Activated naive CD4-positive, alpha-beta T cell treated with anti-CD3 and anti-CD28 coated beads for 36 hours (primary cell): Measurements from ENCODE around the gene PPP2R3C. TPM values are rescaled to one million over a fixed set of nuclear protein-coding genes. Genes with fewer than 3 reads are reported as not detected.
"Not testable (repeated sequence)": the region's sequence is repeated elsewhere in the genome, so short reads cannot be mapped to it uniquely, and the experiment has no call there.

ENCODE experiments used
- CTCF ChIA-PET: fragments of 350-600 bp; sonication (Branson Sonifier 250); formaldehyde crosslinking; loops from one replicate; lab custom pipeline; 2021; ENCODE audit warnings: antibody characterized with exemption; lab: Charles Lee
- DNase-seq: peaks from one replicate; pipeline ENCODE4 v3.0.0-alpha.2; 2020
- H3K27ac Mint-ChIP-seq: one replicate; pipeline ENCODE4 v1.8.0; 2021; ENCODE audit warnings: mild to moderate bottlenecking, mixed read lengths
- H3K27me3 Mint-ChIP-seq: one replicate; pipeline ENCODE4 v1.8.0; 2021; ENCODE audit warnings: low read depth, mixed read lengths
- H3K36me3 Mint-ChIP-seq: one replicate; pipeline ENCODE4 v1.8.0; 2021; ENCODE audit warnings: low read depth, mixed read lengths
- H3K4me1 Mint-ChIP-seq: one replicate; pipeline ENCODE4 v1.8.0; 2021; ENCODE audit warnings: low read depth, mixed read lengths
- H3K4me3 Mint-ChIP-seq: one replicate; pipeline ENCODE4 v1.8.0; 2021; ENCODE audit warnings: mild to moderate bottlenecking, moderate library complexity, mixed read lengths
- H3K9me3 Mint-ChIP-seq: one replicate; pipeline ENCODE4 v1.8.0; 2021; ENCODE audit warnings: mixed read lengths
- intact Hi-C: fragments of 100-400 bp; cut with micrococcal nuclease; formaldehyde crosslinking; loops from one replicate; pipeline ENCODE4 v1.15.1; 2023
- total RNA-seq, 2 experiments: library from RNA; stranded (reverse); gene quantifications; one replicate each; pipeline ENCODE4 v1.2.3, GENCODE V29; 2021

The PPP2R3C gene
- total RNA-seq, 2 experiments from 2014 or later = 44.5 to 47.5 TPM

DNA sequence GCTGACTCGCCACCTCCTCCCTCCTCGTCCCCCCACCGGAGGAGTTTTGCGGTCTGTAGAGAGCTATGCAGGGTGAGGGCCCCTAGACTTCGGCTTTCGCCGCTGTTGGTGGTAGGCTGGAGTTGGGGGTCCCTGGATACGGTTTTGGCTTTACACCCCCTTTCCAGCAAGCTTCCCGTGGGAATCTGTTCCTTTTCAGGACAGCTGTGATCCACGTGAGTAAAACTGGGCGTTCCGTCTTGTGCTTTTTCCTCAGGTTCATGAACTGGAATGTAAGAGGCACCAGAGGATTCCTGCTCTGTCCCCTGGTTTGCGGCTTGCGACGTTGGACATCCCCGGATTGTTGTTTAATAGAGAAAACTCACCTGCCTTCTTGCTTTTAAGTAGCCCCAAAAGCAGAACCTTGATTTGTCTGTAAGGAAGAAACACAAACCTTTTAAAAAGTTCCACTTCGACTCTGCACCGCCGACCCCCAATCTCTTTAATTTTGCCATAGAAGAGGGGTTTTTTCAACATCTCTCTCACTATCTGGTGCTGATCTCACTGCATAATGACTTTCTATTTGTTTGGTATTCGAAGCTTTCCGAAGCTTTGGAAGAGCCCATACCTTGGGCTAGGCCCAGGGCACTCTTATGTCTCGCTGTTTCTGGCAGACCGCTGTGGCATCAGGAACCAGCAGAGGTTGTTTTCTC, 1.1 kb upstream of the PPP2R3C start:
- CTCF ChIA-PET = interaction anchor here (0.6 to 1.7 kb wide), 8 partner anchors 8 to 293 kb away, joined by 3 to 6 read pairs (median 4); partner anchors contain the start of gene FAM177A1
- peak; percentile 21 for DNase-seq
- peaks cover 63% of the 10 kb centered on the region for H3K4me1 Mint-ChIP-seq

DNA sequence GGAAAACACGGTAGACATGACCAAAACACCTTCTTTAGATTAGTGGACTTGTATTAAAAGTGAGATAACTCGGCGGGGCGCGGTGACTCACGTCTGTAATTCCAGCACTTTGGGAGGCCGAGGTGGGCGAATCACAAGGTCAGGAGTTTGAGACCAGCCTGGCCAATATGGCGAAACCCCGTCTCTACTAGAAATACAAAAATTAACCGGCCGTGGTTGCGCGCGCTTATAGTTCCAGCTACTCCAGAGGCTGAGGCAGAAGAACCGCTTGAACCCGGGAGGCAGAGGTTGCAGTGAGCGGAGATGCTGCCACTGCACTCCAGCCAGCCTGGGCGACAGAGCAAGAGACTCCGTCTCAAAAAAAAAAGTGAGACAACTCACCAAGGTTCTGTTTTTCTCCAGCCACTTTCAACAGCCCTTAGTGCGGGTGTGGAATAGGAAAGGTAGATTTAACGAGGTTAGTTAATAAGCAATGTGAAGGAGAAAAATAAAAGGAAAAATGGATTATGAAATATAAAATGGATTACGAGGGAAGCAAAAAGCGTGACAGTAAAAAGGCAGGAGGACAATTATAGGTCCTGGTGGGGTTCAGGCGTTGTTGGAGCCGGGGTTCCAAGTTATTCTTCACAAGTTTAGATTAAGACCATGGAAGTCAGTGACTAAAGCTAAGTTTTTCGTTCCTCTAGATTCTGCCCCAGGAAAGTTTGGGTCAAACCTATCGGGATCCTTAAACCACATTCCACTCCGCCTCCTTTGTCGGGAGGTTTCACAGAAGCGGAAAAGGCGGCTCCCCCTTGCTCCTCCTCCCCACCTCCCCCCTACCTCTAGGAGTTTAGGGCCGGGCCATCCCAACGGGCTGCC, 534 bp downstream of the PPP2R3C start:
- CTCF ChIA-PET = interaction anchor here (0.6 to 1.2 kb wide), 2 partner anchors 31 to 295 kb away, joined by 4 to 6 read pairs; no protein-coding TSS in a partner anchor
- DNase-seq = peak; percentile 18
- Mint-ChIP-seq H3K27ac (peak overlapping the region; percentile 99), H3K9me3 (no peaks in the 10 kb centered on the region), H3K27me3 (no peaks in the 10 kb centered on the region), H3K4me1 (peaks cover 63% of the 10 kb centered on the region), H3K36me3 (peaks cover 21% of the 10 kb centered on the region), H3K4me3 (peak overlapping the region; percentile 95)
- intact Hi-C loops = loop anchor here (5.0 kb wide), 2 partner anchors 584 to 1196 kb away; partner anchors contain the start of gene EAPP

More for the DNA sequence above, 1.1 kb upstream of the PPP2R3C start:
- H3K27me3 Mint-ChIP-seq = no peaks in the 10 kb centered on the region
- intact Hi-C loops = loop anchor here (1.0 to 5.0 kb wide), 19 partner anchors 38 to 1194 kb away; partner anchors contain the start of genes BRMS1L, EAPP, FAM177A1 and NFKBIA
- no peaks in the 10 kb centered on the region for H3K9me3 Mint-ChIP-seq
- H3K27ac Mint-ChIP-seq = peak overlapping the region; percentile 99
- H3K4me3 Mint-ChIP-seq = peak overlapping the region; percentile 95
- peaks cover 19% of the 10 kb centered on the region for H3K36me3 Mint-ChIP-seq

DNA sequence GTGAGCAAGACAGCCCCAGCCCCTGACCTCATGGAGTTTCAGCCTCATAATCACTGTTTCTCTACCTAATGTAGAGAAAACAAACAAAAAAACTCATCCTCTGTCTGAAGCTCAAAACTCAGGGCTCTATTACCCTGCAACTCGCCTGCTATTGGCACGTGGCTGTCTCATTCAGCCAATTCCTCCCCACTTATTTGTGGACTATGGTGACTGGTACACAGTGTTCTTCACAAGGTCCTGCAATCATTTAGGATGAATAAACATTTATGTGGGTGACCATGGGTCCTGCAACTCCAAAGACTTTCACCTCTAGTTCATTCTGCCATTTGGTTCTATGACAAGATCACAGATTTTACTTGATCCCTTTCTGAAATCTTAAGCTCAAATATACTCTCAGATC, 4.7 kb downstream of the PPP2R3C start:
- Mint-ChIP-seq H3K36me3 (peaks cover 39% of the 10 kb centered on the region), H3K27ac (peak overlapping the region; percentile 5), H3K9me3 (no peaks in the 10 kb centered on the region), H3K4me3 (no peak overlapping the region), H3K27me3 (no peaks in the 10 kb centered on the region), H3K4me1 (peaks cover 38% of the 10 kb centered on the region)
- no peak for DNase-seq
- intact Hi-C loops = no loop called here
- CTCF ChIA-PET = no interaction called here

DNA sequence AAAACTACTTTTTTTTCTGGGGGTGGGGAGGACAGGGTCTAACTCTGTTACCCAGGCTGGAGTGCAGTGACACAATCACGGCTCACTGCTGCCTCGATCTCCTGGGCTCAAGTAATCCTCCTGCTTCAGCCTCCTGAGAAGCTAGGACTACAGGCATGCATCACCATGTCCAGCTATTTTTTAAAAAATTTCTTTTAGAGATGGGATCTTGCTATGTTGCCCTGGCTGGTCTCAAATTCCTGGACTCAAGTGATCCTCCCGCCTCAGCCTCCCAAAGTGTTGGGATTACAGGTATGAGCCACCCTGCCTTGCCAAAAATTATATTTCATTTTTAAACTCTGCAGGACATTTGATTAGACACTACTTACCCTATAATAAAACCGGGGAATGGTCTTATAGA, 5.5 kb downstream of the PPP2R3C start:
- Mint-ChIP-seq H3K27me3 (no peaks in the 10 kb centered on the region), H3K4me1 (peaks cover 40% of the 10 kb centered on the region), H3K4me3 (no peak overlapping the region), H3K27ac (no peak overlapping the region), H3K9me3 (no peaks in the 10 kb centered on the region), H3K36me3 (peaks cover 45% of the 10 kb centered on the region)
- CTCF ChIA-PET = no interaction called here
- intact Hi-C loops = no loop called here
- no peak for DNase-seq

DNA sequence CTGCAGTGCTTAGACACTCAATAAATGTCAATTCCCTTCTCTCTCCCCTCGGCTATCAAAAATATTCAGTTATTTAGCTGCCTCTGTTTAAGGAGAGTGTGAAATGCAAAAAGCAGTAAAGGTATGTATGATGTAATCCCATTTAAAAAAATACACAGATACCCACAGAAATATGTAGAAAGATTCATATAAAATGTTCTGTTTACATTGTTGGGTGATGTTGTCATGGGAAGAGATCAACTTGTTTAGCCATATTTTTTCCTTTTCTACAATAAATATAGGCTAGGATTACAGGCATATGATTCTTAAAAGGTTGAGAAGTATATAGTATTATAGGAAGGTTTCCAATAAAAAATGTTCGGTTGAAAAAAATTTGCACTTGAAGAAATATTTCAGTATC, 7.8 kb downstream of the PPP2R3C start:
- Mint-ChIP-seq H3K9me3 (no peaks in the 10 kb centered on the region), H3K27me3 (no peaks in the 10 kb centered on the region), H3K4me3 (no peak overlapping the region), H3K4me1 (peaks cover 23% of the 10 kb centered on the region), H3K27ac (no peak overlapping the region), H3K36me3 (peaks cover 45% of the 10 kb centered on the region)
- CTCF ChIA-PET = no interaction called here
- intact Hi-C loops = no loop called here
- no peak for DNase-seq

DNA sequence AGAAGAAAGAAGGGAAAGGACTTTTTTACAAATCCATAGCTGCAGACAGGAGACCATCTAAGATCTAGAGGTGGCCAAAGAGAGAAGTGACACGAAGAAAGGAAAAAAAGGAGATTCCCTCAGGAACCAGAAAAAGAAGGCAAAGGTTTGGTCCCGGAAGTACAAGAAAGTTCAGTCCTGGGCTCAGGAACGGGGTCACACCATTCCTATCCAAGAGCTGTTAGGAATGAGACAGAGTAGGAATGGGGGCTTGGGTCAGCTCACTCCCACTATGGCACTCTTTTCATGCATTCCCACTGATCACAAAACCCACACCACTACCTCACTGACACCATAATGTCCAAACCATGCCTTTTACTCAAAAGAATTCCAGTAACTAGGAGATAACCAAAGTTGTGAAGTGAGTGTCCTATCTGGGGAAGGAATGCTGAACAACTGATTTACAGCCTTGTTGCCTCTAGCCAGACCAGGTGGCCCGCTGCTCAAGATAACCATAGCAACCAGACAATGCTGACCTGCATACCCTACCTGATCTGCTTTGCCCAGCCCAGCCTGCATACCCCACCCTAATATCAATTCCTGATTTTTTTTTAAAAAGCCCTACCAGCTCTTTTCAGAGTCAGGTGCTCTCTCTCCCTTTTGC, 8.4 kb downstream of the PPP2R3C start:
- Mint-ChIP-seq H3K4me1 (peaks cover 18% of the 10 kb centered on the region), H3K27ac (no peak overlapping the region), H3K9me3 (no peaks in the 10 kb centered on the region), H3K4me3 (no peak overlapping the region), H3K27me3 (no peaks in the 10 kb centered on the region), H3K36me3 (peaks cover 43% of the 10 kb centered on the region)
- CTCF ChIA-PET = interaction anchor here (0.6 to 0.7 kb wide), 2 partner anchors 309 to 629 kb away, joined by 3 to 4 read pairs; no protein-coding TSS in a partner anchor
- intact Hi-C loops = no loop called here
- no peak for DNase-seq

DNA sequence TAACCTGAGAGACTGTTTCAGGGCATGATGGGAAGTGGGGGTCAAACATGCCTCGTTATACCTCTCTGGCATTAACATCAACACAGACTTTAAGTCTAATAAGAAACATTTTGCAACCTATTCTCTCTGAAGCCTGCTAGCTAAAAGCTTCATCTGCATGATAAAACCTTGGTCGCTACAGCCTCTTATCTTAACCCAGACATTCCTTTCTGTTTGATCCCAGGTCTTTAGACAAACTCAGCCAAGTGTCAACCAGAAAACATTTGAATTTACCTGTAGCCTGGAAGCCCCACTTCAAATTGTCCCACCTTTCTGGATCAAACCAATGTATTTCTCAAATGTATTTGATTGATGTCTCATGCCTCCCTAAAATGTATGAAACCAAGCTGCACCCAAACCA, 9.1 kb downstream of the PPP2R3C start:
- no peaks in the 10 kb centered on the region for H3K9me3 Mint-ChIP-seq
- peaks cover 15% of the 10 kb centered on the region for H3K4me1 Mint-ChIP-seq
- H3K36me3 Mint-ChIP-seq = peaks cover 43% of the 10 kb centered on the region
- intact Hi-C loops = no loop called here
- H3K27me3 Mint-ChIP-seq = no peaks in the 10 kb centered on the region
- no peak overlapping the region for H3K4me3 Mint-ChIP-seq
- CTCF ChIA-PET = interaction anchor here (0.7 kb wide), 1 partner anchor 309 kb away, joined by 3 read pairs; no protein-coding TSS in a partner anchor
- no peak for DNase-seq
- no peak overlapping the region for H3K27ac Mint-ChIP-seq

DNA sequence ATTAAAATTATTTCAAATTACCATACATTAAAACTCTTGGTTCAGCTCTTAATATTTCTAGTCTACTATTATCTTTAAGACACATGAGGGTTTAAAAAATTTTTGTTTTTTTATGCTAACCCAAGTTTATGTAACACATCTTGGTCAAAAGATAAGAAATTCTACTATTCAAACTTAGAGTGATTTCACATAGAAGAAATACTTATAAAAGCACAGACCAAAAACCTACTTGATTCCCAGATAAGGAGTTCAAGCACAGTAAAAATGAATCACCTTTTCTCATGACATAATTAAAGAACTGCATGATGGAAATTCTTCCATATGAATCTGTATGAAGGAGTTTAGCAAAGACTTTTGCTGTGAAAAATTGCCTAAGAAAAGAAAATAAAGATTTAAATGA, 13.9 kb downstream of the PPP2R3C start:
- Mint-ChIP-seq H3K9me3 (no peaks in the 10 kb centered on the region), H3K27me3 (no peaks in the 10 kb centered on the region), H3K27ac (no peak overlapping the region), H3K36me3 (peaks cover 33% of the 10 kb centered on the region), H3K4me1 (peaks cover 4% of the 10 kb centered on the region), H3K4me3 (no peak overlapping the region)
- DNase-seq = no peak
- CTCF ChIA-PET = no interaction called here
- intact Hi-C loops = no loop called here

DNA sequence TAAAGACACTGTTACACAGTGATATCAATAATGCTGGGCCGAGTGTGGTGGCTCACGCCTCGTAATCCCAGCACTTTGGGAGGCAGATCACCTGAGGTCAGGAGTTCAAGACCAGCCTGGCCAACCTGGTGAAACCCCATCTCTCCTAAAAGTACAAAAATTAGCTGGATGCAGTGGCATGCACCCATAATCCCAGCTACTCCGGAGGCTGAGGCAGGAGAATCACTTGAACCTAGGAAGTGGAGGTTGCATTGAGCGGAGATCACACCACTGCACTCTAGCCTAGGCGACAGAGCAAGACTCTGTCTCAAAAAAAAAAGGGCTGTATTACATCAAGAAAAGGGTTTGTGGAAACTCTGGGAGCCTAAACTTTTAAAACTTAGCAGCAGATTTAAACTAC, 27.1 kb downstream of the PPP2R3C start:
- intact Hi-C loops, H3K4me3 Mint-ChIP-seq, H3K27ac Mint-ChIP-seq, H3K4me1 Mint-ChIP-seq, H3K27me3 Mint-ChIP-seq, DNase-seq, H3K9me3 Mint-ChIP-seq: not testable (repeated sequence)
- CTCF ChIA-PET = interaction anchor here (1.4 kb wide), 1 partner anchor 9 kb away, joined by 3 read pairs; no protein-coding TSS in a partner anchor
- H3K36me3 Mint-ChIP-seq = peaks cover 17% of the 10 kb centered on the region

DNA sequence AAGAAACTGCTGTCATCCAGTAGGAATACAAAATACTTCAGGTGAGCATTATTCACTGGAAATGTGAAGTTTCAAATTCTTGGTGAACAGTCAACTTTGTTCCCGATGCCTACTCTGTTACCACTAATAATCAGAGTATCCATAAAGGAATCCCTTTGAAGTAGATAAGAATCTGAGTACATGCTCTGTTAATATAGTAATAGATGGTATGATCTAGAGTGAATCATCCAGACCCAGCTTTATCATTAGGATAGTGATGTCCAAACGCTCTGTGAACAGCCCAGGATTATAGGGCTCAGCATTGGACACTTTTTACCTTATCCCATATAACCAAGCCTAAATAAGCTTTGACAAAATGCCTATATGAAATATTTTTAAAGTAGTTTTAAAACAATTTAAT, 33.3 kb downstream of the PPP2R3C start:
- Mint-ChIP-seq H3K27me3 (no peaks in the 10 kb centered on the region), H3K4me1 (no peaks in the 10 kb centered on the region), H3K27ac (no peak overlapping the region), H3K36me3 (peaks cover 28% of the 10 kb centered on the region), H3K9me3 (no peaks in the 10 kb centered on the region), H3K4me3 (no peak overlapping the region)
- CTCF ChIA-PET = no interaction called here
- no peak for DNase-seq
- intact Hi-C loops = no loop called here

DNA sequence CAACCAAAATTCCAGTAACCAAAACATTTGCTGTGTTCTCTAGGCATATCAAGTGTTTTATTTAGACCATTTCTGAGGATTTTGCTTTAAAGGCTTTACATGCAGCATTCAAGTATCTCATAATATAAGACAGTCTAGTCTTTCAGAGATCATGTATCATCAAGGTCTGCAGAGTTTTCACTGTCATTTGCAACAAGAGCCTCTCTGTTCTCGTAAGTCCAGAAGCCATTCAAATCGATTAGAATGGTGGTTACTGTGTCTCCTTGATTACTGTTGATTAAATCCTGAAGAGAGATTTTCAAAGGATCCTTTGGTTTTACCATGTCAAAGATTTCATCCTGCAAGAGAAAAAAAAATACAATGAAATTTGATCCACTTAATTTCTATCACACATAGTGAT, 36.3 kb downstream of the PPP2R3C start:
- no peak for DNase-seq
- no peak overlapping the region for H3K4me3 Mint-ChIP-seq
- no peaks in the 10 kb centered on the region for H3K27me3 Mint-ChIP-seq
- CTCF ChIA-PET = interaction anchor here (0.6 kb wide), 1 partner anchor 255 kb away, joined by 3 read pairs; no protein-coding TSS in a partner anchor
- peak overlapping the region; percentile 4 for H3K27ac Mint-ChIP-seq
- H3K36me3 Mint-ChIP-seq = peaks cover 23% of the 10 kb centered on the region
- H3K9me3 Mint-ChIP-seq = no peaks in the 10 kb centered on the region
- no peaks in the 10 kb centered on the region for H3K4me1 Mint-ChIP-seq
- intact Hi-C loops = no loop called here
